Suprapubic skin (tissue), 4 donors: ENCODE measurements around the gene KHSRP.

Source experiments
- EP300 ChIP-seq: sonication (generic); formaldehyde crosslinking; IDR thresholded peaks from one replicate; pipeline ENCODE4 v1.6.1; 2017; ENCODE audit warnings: antibody characterized with exemption
- POLR2AphosphoS5 ChIP-seq, 3 donors: sonication (generic); formaldehyde crosslinking; IDR thresholded peaks; one replicate each; pipeline ENCODE4 v1.6.1; 2017; ENCODE audit warnings: antibody characterized with exemption in 3 of 3
- TF ChIP-seq, protein P1 (sequence below), 2 donors: fragments of 200-600 bp in 1 of 2; fragments of 450-650 bp in 1 of 2; sonication (generic) in 1 of 2; IDR thresholded peaks; one replicate each; pipeline ENCODE4 v1.5.1; 2016 to 2019; ENCODE audit warnings: antibody characterized with exemption in 2 of 2, mild to moderate bottlenecking in 1 of 2, moderate library complexity in 1 of 2

DNA sequence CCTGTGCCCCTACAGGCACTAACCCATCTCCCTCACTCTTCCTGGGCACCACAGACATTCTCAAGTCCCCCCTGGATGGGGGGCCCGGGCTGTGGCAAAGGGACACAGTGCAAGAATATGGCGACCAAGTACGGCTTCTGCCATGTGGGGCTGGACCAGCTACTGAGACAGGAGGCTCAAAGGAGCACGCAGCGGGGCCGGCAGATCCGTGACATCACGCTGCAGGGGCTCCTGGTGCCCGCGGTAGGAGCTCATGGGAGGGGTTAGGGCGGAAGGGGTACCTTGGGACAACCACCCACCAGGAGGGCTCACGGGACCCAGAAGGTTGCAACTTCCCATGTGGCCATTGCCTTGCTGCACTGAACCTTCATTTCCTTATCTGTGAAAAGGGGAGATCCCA is 28.3 kb downstream of the KHSRP start:
- TF ChIP-seq EP300 (no peak), POLR2AphosphoS5 (IDR thresholded peaks at IDR 0.05) (no peak)
- TF ChIP-seq, protein P1, sequence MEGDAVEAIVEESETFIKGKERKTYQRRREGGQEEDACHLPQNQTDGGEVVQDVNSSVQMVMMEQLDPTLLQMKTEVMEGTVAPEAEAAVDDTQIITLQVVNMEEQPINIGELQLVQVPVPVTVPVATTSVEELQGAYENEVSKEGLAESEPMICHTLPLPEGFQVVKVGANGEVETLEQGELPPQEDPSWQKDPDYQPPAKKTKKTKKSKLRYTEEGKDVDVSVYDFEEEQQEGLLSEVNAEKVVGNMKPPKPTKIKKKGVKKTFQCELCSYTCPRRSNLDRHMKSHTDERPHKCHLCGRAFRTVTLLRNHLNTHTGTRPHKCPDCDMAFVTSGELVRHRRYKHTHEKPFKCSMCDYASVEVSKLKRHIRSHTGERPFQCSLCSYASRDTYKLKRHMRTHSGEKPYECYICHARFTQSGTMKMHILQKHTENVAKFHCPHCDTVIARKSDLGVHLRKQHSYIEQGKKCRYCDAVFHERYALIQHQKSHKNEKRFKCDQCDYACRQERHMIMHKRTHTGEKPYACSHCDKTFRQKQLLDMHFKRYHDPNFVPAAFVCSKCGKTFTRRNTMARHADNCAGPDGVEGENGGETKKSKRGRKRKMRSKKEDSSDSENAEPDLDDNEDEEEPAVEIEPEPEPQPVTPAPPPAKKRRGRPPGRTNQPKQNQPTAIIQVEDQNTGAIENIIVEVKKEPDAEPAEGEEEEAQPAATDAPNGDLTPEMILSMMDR (IDR thresholded peaks at IDR 0.05) = no peak
